Measurements from ENCODE around the gene PTPRA. TPM values are rescaled to one million over a fixed set of nuclear protein-coding genes. Genes with fewer than 3 reads are reported as not detected.

PTPRA gene
- total and polyA plus RNA-seq, 2 of the 13 experiments (the other 11 are each of a cell fraction or from before 2014, with no cell fraction given) = 47.2 to 127 TPM

DNA sequence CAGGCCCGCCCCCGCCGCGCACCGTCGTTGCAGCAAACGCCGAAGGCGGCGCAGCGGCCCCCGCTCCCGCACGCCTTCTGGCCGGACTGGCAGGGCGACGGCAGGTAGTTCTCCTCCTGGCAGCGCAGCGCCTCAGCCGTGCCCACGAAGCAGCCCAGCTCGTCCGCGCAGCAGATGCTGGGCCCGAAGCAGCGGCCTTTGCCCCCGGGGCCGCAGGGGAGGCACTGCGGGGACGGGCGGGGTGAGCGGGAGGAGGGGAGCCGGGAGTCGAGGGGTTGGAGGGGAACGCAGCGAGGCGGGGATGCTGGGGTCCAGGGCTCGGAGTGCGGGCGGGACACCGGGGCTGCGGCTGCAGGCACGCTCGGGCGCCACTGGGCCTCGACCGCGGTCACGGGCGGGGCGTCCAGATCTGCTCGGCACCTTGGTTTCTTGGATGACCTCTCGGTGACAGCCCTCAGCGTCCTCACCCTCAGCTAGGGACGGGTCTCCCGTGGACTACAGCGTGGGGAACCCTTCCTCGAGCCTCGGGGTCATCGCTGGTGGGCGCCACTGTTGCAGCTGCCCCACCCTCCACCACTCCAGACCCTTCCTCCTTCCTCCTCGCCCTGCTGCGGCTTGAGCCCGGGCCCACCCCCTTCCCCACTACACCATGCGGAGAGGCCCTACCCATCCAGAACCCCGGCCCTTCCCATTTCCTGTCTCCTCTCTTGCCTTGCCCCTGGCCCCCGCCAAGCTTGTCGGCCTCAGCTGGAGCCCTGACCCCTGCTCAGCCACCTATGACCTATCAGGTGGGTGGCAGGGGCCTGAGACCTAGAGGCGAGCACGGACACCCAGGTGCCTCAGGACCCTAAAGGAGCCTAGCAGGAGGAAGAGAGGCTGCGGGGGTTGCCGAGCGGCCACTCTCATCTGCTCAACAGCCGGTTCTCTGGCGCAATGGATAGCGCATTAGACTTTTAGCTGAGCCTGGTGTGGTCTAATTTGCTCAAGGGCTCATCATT is 210.0 kb downstream of the PTPRA start (continued):
- TF ChIP-seq, protein P1, sequence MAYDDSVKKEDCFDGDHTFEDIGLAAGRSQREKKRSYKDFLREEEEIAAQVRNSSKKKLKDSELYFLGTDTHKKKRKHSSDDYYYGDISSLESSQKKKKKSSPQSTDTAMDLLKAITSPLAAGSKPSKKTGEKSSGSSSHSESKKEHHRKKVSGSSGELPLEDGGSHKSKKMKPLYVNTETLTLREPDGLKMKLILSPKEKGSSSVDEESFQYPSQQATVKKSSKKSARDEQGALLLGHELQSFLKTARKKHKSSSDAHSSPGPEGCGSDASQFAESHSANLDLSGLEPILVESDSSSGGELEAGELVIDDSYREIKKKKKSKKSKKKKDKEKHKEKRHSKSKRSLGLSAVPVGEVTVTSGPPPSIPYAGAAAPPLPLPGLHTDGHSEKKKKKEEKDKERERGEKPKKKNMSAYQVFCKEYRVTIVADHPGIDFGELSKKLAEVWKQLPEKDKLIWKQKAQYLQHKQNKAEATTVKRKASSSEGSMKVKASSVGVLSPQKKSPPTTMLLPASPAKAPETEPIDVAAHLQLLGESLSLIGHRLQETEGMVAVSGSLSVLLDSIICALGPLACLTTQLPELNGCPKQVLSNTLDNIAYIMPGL (CRISPR knock-in tag; IDR thresholded peaks at IDR 0.05; ENCODE audit: borderline replicate concordance in 1 of 2, low read depth in 1 of 2) = 0 out of 4 replicates have a peak, but pooled peaks of 1 of the 2 experiments have one; percentile 12
- TF ChIP-seq, protein P2, sequence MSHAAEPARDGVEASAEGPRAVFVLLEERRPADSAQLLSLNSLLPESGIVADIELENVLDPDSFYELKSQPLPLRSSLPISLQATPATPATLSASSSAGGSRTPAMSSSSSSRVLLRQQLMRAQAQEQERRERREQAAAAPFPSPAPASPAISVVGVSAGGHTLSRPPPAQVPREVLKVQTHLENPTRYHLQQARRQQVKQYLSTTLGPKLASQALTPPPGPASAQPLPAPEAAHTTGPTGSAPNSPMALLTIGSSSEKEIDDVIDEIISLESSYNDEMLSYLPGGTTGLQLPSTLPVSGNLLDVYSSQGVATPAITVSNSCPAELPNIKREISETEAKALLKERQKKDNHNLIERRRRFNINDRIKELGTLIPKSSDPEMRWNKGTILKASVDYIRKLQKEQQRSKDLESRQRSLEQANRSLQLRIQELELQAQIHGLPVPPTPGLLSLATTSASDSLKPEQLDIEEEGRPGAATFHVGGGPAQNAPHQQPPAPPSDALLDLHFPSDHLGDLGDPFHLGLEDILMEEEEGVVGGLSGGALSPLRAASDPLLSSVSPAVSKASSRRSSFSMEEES (CRISPR knock-in tag; IDR thresholded peaks at IDR 0.05) = no peak
- TF ChIP-seq ZBTB7B (CRISPR knock-in tag; IDR thresholded peaks at IDR 0.05) (0 out of 2 replicates have a peak, but pooled peaks have one; percentile 26), GTF2F1 (IDR thresholded peaks at IDR 0.05; ENCODE audit: low read length) (no peak), ZNF235 (CRISPR knock-in tag; IDR thresholded peaks at IDR 0.05; ENCODE audit: borderline replicate concordance) (no peak), GZF1 (CRISPR knock-in tag; IDR thresholded peaks at IDR 0.05) (no peak), NFKBIZ (CRISPR knock-in tag; IDR thresholded peaks at IDR 0.05) (no peak)
- TF ChIP-seq, protein P3, sequence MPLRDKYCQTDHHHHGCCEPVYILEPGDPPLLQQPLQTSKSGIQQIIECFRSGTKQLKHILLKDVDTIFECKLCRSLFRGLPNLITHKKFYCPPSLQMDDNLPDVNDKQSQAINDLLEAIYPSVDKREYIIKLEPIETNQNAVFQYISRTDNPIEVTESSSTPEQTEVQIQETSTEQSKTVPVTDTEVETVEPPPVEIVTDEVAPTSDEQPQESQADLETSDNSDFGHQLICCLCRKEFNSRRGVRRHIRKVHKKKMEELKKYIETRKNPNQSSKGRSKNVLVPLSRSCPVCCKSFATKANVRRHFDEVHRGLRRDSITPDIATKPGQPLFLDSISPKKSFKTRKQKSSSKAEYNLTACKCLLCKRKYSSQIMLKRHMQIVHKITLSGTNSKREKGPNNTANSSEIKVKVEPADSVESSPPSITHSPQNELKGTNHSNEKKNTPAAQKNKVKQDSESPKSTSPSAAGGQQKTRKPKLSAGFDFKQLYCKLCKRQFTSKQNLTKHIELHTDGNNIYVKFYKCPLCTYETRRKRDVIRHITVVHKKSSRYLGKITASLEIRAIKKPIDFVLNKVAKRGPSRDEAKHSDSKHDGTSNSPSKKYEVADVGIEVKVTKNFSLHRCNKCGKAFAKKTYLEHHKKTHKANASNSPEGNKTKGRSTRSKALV (CRISPR knock-in tag; IDR thresholded peaks at IDR 0.05) = peak; percentile 17
- TF ChIP-seq, protein P4, sequence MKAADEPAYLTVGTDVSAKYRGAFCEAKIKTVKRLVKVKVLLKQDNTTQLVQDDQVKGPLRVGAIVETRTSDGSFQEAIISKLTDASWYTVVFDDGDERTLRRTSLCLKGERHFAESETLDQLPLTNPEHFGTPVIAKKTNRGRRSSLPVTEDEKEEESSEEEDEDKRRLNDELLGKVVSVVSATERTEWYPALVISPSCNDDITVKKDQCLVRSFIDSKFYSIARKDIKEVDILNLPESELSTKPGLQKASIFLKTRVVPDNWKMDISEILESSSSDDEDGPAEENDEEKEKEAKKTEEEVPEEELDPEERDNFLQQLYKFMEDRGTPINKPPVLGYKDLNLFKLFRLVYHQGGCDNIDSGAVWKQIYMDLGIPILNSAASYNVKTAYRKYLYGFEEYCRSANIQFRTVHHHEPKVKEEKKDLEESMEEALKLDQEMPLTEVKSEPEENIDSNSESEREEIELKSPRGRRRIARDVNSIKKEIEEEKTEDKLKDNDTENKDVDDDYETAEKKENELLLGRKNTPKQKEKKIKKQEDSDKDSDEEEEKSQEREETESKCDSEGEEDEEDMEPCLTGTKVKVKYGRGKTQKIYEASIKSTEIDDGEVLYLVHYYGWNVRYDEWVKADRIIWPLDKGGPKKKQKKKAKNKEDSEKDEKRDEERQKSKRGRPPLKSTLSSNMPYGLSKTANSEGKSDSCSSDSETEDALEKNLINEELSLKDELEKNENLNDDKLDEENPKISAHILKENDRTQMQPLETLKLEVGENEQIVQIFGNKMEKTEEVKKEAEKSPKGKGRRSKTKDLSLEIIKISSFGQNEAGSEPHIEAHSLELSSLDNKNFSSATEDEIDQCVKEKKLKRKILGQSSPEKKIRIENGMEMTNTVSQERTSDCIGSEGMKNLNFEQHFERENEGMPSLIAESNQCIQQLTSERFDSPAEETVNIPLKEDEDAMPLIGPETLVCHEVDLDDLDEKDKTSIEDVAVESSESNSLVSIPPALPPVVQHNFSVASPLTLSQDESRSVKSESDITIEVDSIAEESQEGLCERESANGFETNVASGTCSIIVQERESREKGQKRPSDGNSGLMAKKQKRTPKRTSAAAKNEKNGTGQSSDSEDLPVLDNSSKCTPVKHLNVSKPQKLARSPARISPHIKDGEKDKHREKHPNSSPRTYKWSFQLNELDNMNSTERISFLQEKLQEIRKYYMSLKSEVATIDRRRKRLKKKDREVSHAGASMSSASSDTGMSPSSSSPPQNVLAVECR (CRISPR knock-in tag; IDR thresholded peaks at IDR 0.05; ENCODE audit: borderline replicate concordance) = no peak
- TF ChIP-seq, protein P5, sequence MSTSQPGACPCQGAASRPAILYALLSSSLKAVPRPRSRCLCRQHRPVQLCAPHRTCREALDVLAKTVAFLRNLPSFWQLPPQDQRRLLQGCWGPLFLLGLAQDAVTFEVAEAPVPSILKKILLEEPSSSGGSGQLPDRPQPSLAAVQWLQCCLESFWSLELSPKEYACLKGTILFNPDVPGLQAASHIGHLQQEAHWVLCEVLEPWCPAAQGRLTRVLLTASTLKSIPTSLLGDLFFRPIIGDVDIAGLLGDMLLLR (CRISPR knock-in tag; IDR thresholded peaks at IDR 0.05) = peak; percentile 52; the same call in 1 of the 2 replicates
- TF ChIP-seq, protein P6, sequence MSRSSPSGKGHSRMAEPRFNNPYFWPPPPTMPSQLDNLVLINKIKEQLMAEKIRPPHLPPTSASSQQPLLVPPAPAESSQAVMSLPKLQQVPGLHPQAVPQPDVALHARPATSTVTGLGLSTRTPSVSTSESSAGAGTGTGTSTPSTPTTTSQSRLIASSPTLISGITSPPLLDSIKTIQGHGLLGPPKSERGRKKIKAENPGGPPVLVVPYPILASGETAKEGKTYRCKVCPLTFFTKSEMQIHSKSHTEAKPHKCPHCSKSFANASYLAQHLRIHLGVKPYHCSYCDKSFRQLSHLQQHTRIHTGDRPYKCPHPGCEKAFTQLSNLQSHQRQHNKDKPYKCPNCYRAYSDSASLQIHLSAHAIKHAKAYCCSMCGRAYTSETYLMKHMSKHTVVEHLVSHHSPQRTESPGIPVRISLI (CRISPR knock-in tag; IDR thresholded peaks at IDR 0.05; ENCODE audit: borderline replicate concordance) = peak; percentile 24; the same call in 1 of the 2 replicates
- TF ChIP-seq, protein P7, sequence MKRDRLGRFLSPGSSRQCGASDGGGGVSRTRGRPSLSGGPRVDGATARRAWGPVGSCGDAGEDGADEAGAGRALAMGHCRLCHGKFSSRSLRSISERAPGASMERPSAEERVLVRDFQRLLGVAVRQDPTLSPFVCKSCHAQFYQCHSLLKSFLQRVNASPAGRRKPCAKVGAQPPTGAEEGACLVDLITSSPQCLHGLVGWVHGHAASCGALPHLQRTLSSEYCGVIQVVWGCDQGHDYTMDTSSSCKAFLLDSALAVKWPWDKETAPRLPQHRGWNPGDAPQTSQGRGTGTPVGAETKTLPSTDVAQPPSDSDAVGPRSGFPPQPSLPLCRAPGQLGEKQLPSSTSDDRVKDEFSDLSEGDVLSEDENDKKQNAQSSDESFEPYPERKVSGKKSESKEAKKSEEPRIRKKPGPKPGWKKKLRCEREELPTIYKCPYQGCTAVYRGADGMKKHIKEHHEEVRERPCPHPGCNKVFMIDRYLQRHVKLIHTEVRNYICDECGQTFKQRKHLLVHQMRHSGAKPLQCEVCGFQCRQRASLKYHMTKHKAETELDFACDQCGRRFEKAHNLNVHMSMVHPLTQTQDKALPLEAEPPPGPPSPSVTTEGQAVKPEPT (CRISPR knock-in tag; IDR thresholded peaks at IDR 0.05; ENCODE audit: low read depth) = 0 out of 2 replicates have a peak, but pooled peaks have one; percentile 36
